ENCODE results near the gene MYRIP.
A peak's percentile ranks its signal among the peaks of the same experiment; 100 is the strongest.
"Not testable (repeated sequence)": the region's sequence is repeated elsewhere in the genome, so short reads cannot be mapped to it uniquely, and the experiment has no call there.

The MYRIP gene

DNA sequence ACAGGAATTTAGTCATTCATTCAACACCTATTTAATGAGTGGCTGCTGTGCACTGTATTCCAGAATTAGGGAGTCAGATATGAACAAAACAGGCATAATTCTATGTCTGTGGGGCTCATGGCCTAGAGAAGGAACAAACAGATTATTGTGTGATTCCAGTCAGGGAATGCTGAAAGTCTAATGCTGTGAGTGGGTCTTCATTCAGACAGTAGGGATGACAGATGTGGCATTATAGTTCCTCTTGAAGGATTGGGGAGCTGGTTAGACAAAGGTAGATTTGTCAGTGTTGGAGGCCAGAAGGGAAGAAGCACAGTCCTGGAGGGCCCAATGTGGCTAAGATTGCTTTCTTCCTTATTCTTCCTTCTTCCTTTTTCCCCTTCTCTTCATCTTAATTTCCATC, 273.7 kb downstream of the MYRIP start:
- no peak overlapping the region for H4K8ac ChIP-seq (ENCODE audit: low read depth, low read length)
- H3K4ac ChIP-seq (ENCODE audit: low read length), result no peak overlapping the region
- DNase-seq (ENCODE audit: low spot score), result no peak

DNA sequence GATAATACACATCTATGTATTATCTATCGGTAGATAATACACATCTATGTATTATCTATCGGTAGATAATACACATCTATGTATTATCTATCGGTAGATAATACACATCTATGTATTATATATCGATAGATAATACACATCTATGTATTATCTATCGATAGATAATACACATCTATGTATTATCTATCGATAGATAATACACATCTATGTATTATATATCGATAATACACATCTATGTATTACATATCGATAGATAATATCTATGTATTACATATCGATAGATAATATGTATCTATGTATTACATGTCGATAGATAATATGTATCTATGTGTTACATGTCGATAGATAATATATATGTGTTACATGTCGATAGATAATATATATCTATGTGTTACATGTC, 275.0 kb downstream of the MYRIP start:
- H3K18ac ChIP-seq (ENCODE audit: low read length); H3K4me3 ChIP-seq (ENCODE audit: low read length in 2 of 2); H3K14ac ChIP-seq (ENCODE audit: low read length); H3K36me3 ChIP-seq (replicated peaks in 1 of 2; ENCODE audit: control insufficient read depth in 2 of 2, insufficient read depth in 2 of 2, low read length in 2 of 2); H3K4me2 ChIP-seq (ENCODE audit: insufficient read depth, low read length, poor library complexity, severe bottlenecking); H3K4me1 ChIP-seq (ENCODE audit: control insufficient read depth in 2 of 2, insufficient read depth in 1 of 2, low read depth in 1 of 2, low read length in 2 of 2); H3K27ac ChIP-seq (replicated peaks; ENCODE audit: low read length); H2BK5ac ChIP-seq (ENCODE audit: low read length); DNase-seq (ENCODE audit: low spot score); H4K91ac ChIP-seq (ENCODE audit: low read depth, low read length, poor library complexity); H2BK15ac ChIP-seq (ENCODE audit: low read length); H2AFZ ChIP-seq (ENCODE audit: low read length); H3K9me3 ChIP-seq (replicated peaks in 1 of 2; ENCODE audit: control insufficient read depth in 2 of 2, insufficient read depth in 1 of 2, low read depth in 1 of 2, low read length in 2 of 2); H2BK12ac ChIP-seq (ENCODE audit: low read length); H3K23ac ChIP-seq (ENCODE audit: low read depth, low read length, poor library complexity); H3K4ac ChIP-seq (ENCODE audit: low read length); H3K27me3 ChIP-seq (ENCODE audit: control insufficient read depth in 3 of 3, insufficient read depth in 3 of 3, low read depth in 1 of 3, low read length in 3 of 3); H4K8ac ChIP-seq (ENCODE audit: low read depth, low read length); H2BK120ac ChIP-seq (ENCODE audit: low read depth, low read length); H2AK5ac ChIP-seq (ENCODE audit: low read depth, low read length); H3K9ac ChIP-seq (ENCODE audit: low read depth, low read length, poor library complexity); H3K79me1 ChIP-seq (ENCODE audit: low read depth, low read length): not testable (repeated sequence)
- WGBS, 2 donors (ENCODE audit: extremely low coverage in 2 of 2, insufficient read length in 2 of 2, insufficient replicate concordance in 1 of 2), result no CpG with 5 or more reads among the region's 12 CpGs

More for the DNA sequence above, 273.7 kb downstream of the MYRIP start:
- no peak overlapping the region for H2BK15ac ChIP-seq (ENCODE audit: low read length)
- no peak overlapping the region for H4K91ac ChIP-seq (ENCODE audit: low read depth, low read length, poor library complexity)
- H3K18ac ChIP-seq (ENCODE audit: low read length), result no peak overlapping the region
- no peak overlapping the region for H3K23ac ChIP-seq (ENCODE audit: low read depth, low read length, poor library complexity)
- H3K4me2 ChIP-seq (ENCODE audit: insufficient read depth, low read length, poor library complexity, severe bottlenecking), result no peak overlapping the region
- no peaks in the 10 kb centered on the region for H3K9me3 ChIP-seq (replicated peaks in 1 of 2; ENCODE audit: control insufficient read depth in 2 of 2, insufficient read depth in 1 of 2, low read depth in 1 of 2, low read length in 2 of 2)
- H3K14ac ChIP-seq (ENCODE audit: low read length), result no peak overlapping the region
- H2BK120ac ChIP-seq (ENCODE audit: low read depth, low read length), result no peak overlapping the region
- no peak overlapping the region for H3K27ac ChIP-seq (replicated peaks; ENCODE audit: low read length)
- H2BK12ac ChIP-seq (ENCODE audit: low read length), result no peak overlapping the region
- no peaks in the 10 kb centered on the region for H3K4me1 ChIP-seq (ENCODE audit: control insufficient read depth in 2 of 2, insufficient read depth in 1 of 2, low read depth in 1 of 2, low read length in 2 of 2)
- H2AK5ac ChIP-seq (ENCODE audit: low read depth, low read length), result no peak overlapping the region
- H3K27me3 ChIP-seq (ENCODE audit: control insufficient read depth in 3 of 3, insufficient read depth in 3 of 3, low read depth in 1 of 3, low read length in 3 of 3), result no peaks in the 10 kb centered on the region
- no peak overlapping the region for H2BK5ac ChIP-seq (ENCODE audit: low read length)
- H3K4me3 ChIP-seq (ENCODE audit: low read length in 2 of 2), result no peak overlapping the region
- H2AFZ ChIP-seq (ENCODE audit: low read length), result no peak overlapping the region
- no peaks in the 10 kb centered on the region for H3K79me1 ChIP-seq (ENCODE audit: low read depth, low read length)
- no peak overlapping the region for H3K9ac ChIP-seq (ENCODE audit: low read depth, low read length, poor library complexity)
- H3K36me3 ChIP-seq (replicated peaks in 1 of 2; ENCODE audit: control insufficient read depth in 2 of 2, insufficient read depth in 2 of 2, low read length in 2 of 2), result no peaks in the 10 kb centered on the region

DNA sequence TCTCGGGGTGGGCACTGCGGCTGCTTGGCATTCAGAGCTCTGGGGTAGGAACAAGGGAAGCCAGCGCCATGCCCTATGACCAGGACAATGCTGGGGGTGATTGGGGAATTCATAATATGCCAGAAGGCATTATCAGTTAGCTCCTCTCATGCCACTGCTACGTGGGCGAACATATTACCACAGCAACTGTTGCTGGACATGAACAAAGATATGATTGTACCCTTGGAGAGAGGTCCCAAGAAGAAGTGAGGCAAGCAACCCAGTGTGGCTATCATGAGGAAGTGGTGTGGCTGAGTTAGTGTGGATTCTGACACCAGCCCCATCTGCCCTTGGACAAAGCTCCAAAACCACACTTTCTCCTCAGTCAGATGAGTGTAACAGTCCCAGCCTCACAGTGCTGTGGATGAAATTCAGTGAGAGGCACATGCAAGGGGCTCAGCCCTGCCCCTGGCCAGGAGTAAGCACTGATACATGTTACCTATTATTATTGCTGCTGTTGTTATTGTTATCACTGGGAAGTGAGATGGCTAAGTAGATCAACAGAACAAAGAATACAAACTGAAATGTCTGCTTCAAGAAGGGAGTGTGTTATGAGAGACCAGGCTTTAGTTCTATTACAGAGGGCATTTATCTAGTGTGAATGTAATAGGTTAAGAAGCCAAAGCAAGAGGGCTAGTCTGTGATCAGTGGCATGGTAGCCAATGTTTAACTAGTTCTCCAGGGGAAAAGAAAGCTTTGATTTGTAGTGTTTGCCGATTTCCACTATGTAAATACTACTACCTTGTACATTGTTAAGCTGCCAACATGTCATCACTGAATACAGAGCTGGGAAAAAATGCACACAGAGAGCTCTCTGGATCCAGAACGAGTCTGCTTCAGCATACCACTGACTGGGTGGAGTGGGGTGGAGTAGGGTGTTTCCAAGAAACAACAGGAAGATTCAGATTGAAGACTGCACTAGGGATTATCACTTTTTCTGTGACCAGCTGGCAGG, 277.8 kb downstream of the MYRIP start:
- no peak overlapping the region for H2BK5ac ChIP-seq (ENCODE audit: low read length)
- H2BK120ac ChIP-seq (ENCODE audit: low read depth, low read length), result no peak overlapping the region
- no peak overlapping the region for H4K8ac ChIP-seq (ENCODE audit: low read depth, low read length)
- peaks cover 0 to 2% of the 10 kb centered on the region in 2 donors for H3K4me1 ChIP-seq (ENCODE audit: control insufficient read depth in 2 of 2, insufficient read depth in 1 of 2, low read depth in 1 of 2, low read length in 2 of 2)
- H3K27ac ChIP-seq (replicated peaks; ENCODE audit: low read length), result no peak overlapping the region
- no peaks in the 10 kb centered on the region for H3K9me3 ChIP-seq (replicated peaks in 1 of 2; ENCODE audit: control insufficient read depth in 2 of 2, insufficient read depth in 1 of 2, low read depth in 1 of 2, low read length in 2 of 2)
- DNase-seq (ENCODE audit: low spot score), result no peak
- H3K36me3 ChIP-seq (replicated peaks in 1 of 2; ENCODE audit: control insufficient read depth in 2 of 2, insufficient read depth in 2 of 2, low read length in 2 of 2), result no peaks in the 10 kb centered on the region
- no peak overlapping the region for H3K14ac ChIP-seq (ENCODE audit: low read length)
- H2AFZ ChIP-seq (ENCODE audit: low read length), result no peak overlapping the region
- no peak overlapping the region for H3K4me2 ChIP-seq (ENCODE audit: insufficient read depth, low read length, poor library complexity, severe bottlenecking)
- no peak overlapping the region for H2AK5ac ChIP-seq (ENCODE audit: low read depth, low read length)
- H3K9ac ChIP-seq (ENCODE audit: low read depth, low read length, poor library complexity), result no peak overlapping the region
- H2BK12ac ChIP-seq (ENCODE audit: low read length), result no peak overlapping the region
- no peak overlapping the region for H3K4ac ChIP-seq (ENCODE audit: low read length)
- WGBS, 2 donors (ENCODE audit: extremely low coverage in 2 of 2, insufficient read length in 2 of 2, insufficient replicate concordance in 1 of 2), result no CpG with 5 or more reads among the region's 7 CpGs
- H2BK15ac ChIP-seq (ENCODE audit: low read length), result no peak overlapping the region
- H3K23ac ChIP-seq (ENCODE audit: low read depth, low read length, poor library complexity), result no peak overlapping the region
- H3K4me3 ChIP-seq (ENCODE audit: low read length in 2 of 2), result no peak overlapping the region
- H3K79me1 ChIP-seq (ENCODE audit: low read depth, low read length), result no peaks in the 10 kb centered on the region
- no peak overlapping the region for H4K91ac ChIP-seq (ENCODE audit: low read depth, low read length, poor library complexity)
- no peak overlapping the region for H3K18ac ChIP-seq (ENCODE audit: low read length)
- no peaks in the 10 kb centered on the region for H3K27me3 ChIP-seq (ENCODE audit: control insufficient read depth in 3 of 3, insufficient read depth in 3 of 3, low read depth in 1 of 3, low read length in 3 of 3)

DNA sequence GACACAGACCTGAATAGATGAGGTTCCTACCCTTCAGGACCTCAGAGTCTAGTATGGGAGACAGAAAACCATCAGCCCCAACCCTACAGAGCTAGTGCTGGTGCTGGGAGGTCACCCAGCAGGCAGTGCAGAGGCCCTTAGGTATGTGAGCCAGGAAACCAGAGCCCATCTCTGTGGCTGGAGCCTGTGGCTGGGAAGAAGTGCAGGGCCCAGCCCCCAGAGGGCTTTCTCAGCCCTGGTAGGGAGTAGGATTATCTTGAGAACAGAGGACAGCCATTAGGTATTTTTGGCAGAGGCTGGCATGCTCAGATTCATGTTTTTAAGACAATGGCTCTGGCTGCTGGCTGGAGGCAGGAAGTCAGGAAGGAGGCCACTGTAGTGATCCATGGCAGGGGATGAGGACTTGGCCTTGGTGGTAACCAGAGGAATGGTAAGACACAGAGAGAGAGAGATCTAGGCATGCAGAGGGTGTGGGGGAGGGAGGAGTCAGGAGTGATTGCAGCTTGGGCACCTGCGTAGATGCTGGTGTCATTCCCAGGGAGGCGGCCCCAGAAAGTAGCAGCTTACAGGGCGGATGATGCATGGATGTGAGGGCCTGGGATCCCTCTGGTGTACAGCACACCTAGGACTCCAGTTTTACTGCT, 279.2 kb downstream of the MYRIP start:
- no peak overlapping the region for H3K4me2 ChIP-seq (ENCODE audit: insufficient read depth, low read length, poor library complexity, severe bottlenecking)
- H2BK5ac ChIP-seq (ENCODE audit: low read length), result no peak overlapping the region
- H3K9me3 ChIP-seq (replicated peaks in 1 of 2; ENCODE audit: control insufficient read depth in 2 of 2, insufficient read depth in 1 of 2, low read depth in 1 of 2, low read length in 2 of 2), result no peaks in the 10 kb centered on the region
- H2BK12ac ChIP-seq (ENCODE audit: low read length), result no peak overlapping the region
- H3K4ac ChIP-seq (ENCODE audit: low read length), result no peak overlapping the region
- H3K18ac ChIP-seq (ENCODE audit: low read length), result peak overlapping the region; percentile 60
- no peaks in the 10 kb centered on the region for H3K79me1 ChIP-seq (ENCODE audit: low read depth, low read length)
- H3K36me3 ChIP-seq (replicated peaks in 1 of 2; ENCODE audit: control insufficient read depth in 2 of 2, insufficient read depth in 2 of 2, low read length in 2 of 2), result no peaks in the 10 kb centered on the region
- no peak overlapping the region for H3K23ac ChIP-seq (ENCODE audit: low read depth, low read length, poor library complexity)
- H4K8ac ChIP-seq (ENCODE audit: low read depth, low read length), result no peak overlapping the region
- WGBS, 2 donors (ENCODE audit: extremely low coverage in 2 of 2, insufficient read length in 2 of 2, insufficient replicate concordance in 1 of 2), result no CpG with 5 or more reads among the region's 3 CpGs
- DNase-seq (ENCODE audit: low spot score), result no peak
- peaks cover 0 to 2% of the 10 kb centered on the region in 2 donors for H3K4me1 ChIP-seq (ENCODE audit: control insufficient read depth in 2 of 2, insufficient read depth in 1 of 2, low read depth in 1 of 2, low read length in 2 of 2)
- H2BK120ac ChIP-seq (ENCODE audit: low read depth, low read length), result no peak overlapping the region
- no peak overlapping the region for H2AFZ ChIP-seq (ENCODE audit: low read length)
- H3K27ac ChIP-seq (replicated peaks; ENCODE audit: low read length), result no peak overlapping the region
- no peak overlapping the region for H3K9ac ChIP-seq (ENCODE audit: low read depth, low read length, poor library complexity)
- peak overlapping the region; percentile 20 for H2AK5ac ChIP-seq (ENCODE audit: low read depth, low read length)
- no peak overlapping the region for H3K14ac ChIP-seq (ENCODE audit: low read length)
- no peak overlapping the region for H4K91ac ChIP-seq (ENCODE audit: low read depth, low read length, poor library complexity)
- H2BK15ac ChIP-seq (ENCODE audit: low read length), result no peak overlapping the region
- no peaks in the 10 kb centered on the region for H3K27me3 ChIP-seq (ENCODE audit: control insufficient read depth in 3 of 3, insufficient read depth in 3 of 3, low read depth in 1 of 3, low read length in 3 of 3)
- no peak overlapping the region for H3K4me3 ChIP-seq (ENCODE audit: low read length in 2 of 2)
